ENCODE data around the gene RAB20. TPM values are rescaled to one million over a fixed set of nuclear protein-coding genes. Genes with fewer than 3 reads are reported as not detected.
A peak's percentile ranks its signal among the peaks of the same experiment; 100 is the strongest.

Gene RAB20
- total RNA-seq, 1 experiment from 2014 or later: 12.3 TPM

- H3T11ph ChIP-seq (ENCODE audit: low read length): no peak overlapping the region
- no peak overlapping the region for H2BK120ac ChIP-seq (ENCODE audit: low read depth, low read length, poor library complexity, severe bottlenecking)
- no peak overlapping the region for H3K18ac ChIP-seq (ENCODE audit: insufficient read length, low read depth, low read length)
- no peak overlapping the region for H3K9ac ChIP-seq (ENCODE audit: extremely low read depth, insufficient read length, low read length)
- Mint-ChIP-seq H3K27me3 (ENCODE audit: low read depth) (no peaks in the 10 kb centered on the region), H3K4me1 (no peaks in the 10 kb centered on the region), H3K27ac (peak overlapping the region in 2 of 3 experiments; percentile 47 to 57; a peak in 4 of 7 replicates), H3K9me3 (no peaks in the 10 kb centered on the region), H3K4me3 (no peak overlapping the region), H3K36me3 (ENCODE audit: insufficient read depth in 1 of 3, low read depth in 3 of 3) (peaks cover 30 to 69% (median 61%) of the 10 kb centered on the region in 3 experiments; a peak in 6 of 7 replicates)
- H2AK5ac ChIP-seq (ENCODE audit: insufficient read length, low read length): no peak overlapping the region
- H3K27me3 ChIP-seq (ENCODE audit: insufficient read depth, low read length): no peaks in the 10 kb centered on the region
- WGBS (ENCODE audit: extremely low coverage, insufficient read length, low lambda C conversion rate): no CpG with 5 or more reads among the region's 10 CpGs
- no peak overlapping the region for H3K4ac ChIP-seq (ENCODE audit: low read depth, low read length)
- no peaks in the 10 kb centered on the region for H3K23me2 ChIP-seq (ENCODE audit: insufficient read length, low read depth, low read length, poor library complexity, severe bottlenecking)
- H4K20me1 ChIP-seq (ENCODE audit: control insufficient read depth, insufficient read depth, insufficient read length): no peaks in the 10 kb centered on the region
- no peak overlapping the region for H3K14ac ChIP-seq (ENCODE audit: insufficient read depth, low read length)
- no peaks in the 10 kb centered on the region for H3K9me3 ChIP-seq (ENCODE audit: control insufficient read depth, low read depth, low read length)
- no peaks in the 10 kb centered on the region for H3K79me2 ChIP-seq (ENCODE audit: insufficient read depth, low read length)
- H3K23ac ChIP-seq (ENCODE audit: insufficient read length, low read depth, low read length): no peak overlapping the region
- no peak overlapping the region for H4K5ac ChIP-seq (ENCODE audit: insufficient read length, low read depth, low read length)
- no peak overlapping the region for H2BK5ac ChIP-seq (ENCODE audit: insufficient read length, low read length)
- H3K4me1 ChIP-seq (ENCODE audit: insufficient read depth, low read length): no peaks in the 10 kb centered on the region
- no peak for TF ChIP-seq CTCF (conservative IDR thresholded peaks at IDR 0.05)
- no peak overlapping the region for H2AFZ ChIP-seq (ENCODE audit: low read length)
- no peaks in the 10 kb centered on the region for H3K79me1 ChIP-seq (ENCODE audit: insufficient read depth, low read depth, low read length, poor library complexity, severe bottlenecking)
- H4K8ac ChIP-seq (replicated peaks; ENCODE audit: insufficient read length, low read depth, low read length): no peak overlapping the region
- no peak overlapping the region for H3K56ac ChIP-seq (ENCODE audit: insufficient read length, low read depth, low read length)
- no peak overlapping the region for H3K27ac ChIP-seq (ENCODE audit: insufficient read length, low read depth, low read length)
- no peak overlapping the region for H4K91ac ChIP-seq (ENCODE audit: insufficient read length, low read depth, low read length)
- DNase-seq: no peak
- no peak overlapping the region for H2BK15ac ChIP-seq (ENCODE audit: low read depth, low read length)
- no peak overlapping the region for H2BK20ac ChIP-seq (ENCODE audit: low read depth, low read length, poor library complexity, severe bottlenecking)
- H2BK12ac ChIP-seq (ENCODE audit: insufficient read length, low read depth, low read length): no peak overlapping the region
- no peak overlapping the region for H3K4me2 ChIP-seq (ENCODE audit: insufficient read depth, insufficient read length, low read length)
Measured at GRCh38 chr13:110505594-110505993, 55.9 kb downstream of the RAB20 start.
